Measurements from ENCODE around the gene RPLP1.
A peak's percentile ranks its signal among the peaks of the same experiment; 100 is the strongest.

RPLP1 gene

DNA sequence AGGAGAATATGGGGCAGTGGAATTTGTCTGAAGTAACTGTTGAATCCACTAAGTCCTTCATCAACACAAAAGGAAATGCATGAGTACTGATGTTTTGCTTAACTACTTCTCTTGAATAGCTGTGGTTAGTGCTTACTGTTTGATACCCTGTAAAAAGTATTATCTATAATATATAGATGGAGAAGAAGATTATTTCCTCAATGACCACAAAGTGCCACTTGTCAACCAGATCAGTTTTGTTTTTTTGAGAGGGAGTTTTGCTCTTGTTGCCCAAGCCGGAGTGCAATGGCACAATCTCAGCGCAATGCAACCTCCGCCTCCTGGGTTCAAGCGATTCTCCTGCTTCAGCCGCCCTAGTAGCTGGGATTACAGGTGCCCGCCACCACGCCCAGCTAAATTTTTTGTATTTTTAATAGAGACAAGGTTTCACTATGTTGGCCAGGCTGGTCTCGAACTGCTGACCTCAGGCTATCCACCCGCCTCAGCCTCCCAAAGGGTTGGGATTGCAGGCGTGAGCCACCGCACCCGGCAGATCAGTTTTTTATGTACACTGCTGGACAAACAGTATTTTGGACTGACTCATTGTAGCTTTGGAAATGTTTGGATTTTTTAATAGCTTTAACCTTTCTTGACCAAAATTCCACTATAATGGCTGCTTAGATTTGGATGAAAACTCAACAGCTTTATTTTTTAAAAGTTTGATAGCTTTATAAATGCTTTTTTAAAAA lies 1.5 kb upstream of the RPLP1 start:
- no peak for DNase-seq (ENCODE audit: low read depth)
- TF ChIP-seq, protein P1, sequence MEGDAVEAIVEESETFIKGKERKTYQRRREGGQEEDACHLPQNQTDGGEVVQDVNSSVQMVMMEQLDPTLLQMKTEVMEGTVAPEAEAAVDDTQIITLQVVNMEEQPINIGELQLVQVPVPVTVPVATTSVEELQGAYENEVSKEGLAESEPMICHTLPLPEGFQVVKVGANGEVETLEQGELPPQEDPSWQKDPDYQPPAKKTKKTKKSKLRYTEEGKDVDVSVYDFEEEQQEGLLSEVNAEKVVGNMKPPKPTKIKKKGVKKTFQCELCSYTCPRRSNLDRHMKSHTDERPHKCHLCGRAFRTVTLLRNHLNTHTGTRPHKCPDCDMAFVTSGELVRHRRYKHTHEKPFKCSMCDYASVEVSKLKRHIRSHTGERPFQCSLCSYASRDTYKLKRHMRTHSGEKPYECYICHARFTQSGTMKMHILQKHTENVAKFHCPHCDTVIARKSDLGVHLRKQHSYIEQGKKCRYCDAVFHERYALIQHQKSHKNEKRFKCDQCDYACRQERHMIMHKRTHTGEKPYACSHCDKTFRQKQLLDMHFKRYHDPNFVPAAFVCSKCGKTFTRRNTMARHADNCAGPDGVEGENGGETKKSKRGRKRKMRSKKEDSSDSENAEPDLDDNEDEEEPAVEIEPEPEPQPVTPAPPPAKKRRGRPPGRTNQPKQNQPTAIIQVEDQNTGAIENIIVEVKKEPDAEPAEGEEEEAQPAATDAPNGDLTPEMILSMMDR (IDR thresholded peaks at IDR 0.05; ENCODE audit: low read length, missing control alignments): no peak
- H3K4me3 ChIP-seq (replicated peaks; ENCODE audit: low read depth, low read length): no peak overlapping the region

DNA sequence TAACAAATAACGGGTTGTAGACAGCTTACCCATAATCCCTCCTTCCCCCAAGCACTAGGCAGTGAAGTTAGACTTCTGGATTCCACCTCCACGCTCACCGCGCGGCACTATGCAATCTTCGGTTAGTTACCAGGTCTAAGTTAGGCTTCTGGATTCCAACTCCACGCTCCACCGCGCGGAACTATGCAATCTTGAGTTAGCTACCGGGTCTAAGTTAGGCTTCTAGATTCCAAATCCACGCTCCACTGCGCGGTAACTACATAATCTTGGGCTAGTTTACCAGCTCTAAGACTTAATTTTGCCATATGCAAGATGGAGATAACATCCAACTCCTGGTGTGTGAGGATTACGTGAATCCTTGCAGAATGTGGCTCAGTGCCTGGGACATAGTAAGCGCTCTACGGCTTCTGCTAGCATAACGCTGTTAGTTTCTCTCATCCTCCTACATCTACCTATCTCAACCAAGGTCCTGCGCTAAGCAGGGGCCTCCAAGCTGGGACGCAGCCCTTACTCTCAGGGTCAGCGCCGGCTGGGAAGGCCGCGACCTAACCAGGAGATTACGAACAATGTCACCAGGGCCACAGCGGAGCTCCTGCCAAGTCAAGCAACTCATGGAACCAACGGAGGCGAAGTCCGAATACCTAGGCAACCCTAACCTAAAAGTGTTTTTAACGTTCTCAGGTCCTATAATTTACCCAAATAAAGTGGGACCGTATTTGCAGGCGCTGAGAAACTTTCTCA lies 497 bp upstream of the RPLP1 start:
- peak overlapping the region; percentile 94 for H3K4me3 ChIP-seq (replicated peaks; ENCODE audit: low read depth, low read length)
- DNase-seq (ENCODE audit: low read depth): peak; percentile 57
- TF ChIP-seq, protein P1 (IDR thresholded peaks at IDR 0.05; ENCODE audit: low read length, missing control alignments): no peak

DNA sequence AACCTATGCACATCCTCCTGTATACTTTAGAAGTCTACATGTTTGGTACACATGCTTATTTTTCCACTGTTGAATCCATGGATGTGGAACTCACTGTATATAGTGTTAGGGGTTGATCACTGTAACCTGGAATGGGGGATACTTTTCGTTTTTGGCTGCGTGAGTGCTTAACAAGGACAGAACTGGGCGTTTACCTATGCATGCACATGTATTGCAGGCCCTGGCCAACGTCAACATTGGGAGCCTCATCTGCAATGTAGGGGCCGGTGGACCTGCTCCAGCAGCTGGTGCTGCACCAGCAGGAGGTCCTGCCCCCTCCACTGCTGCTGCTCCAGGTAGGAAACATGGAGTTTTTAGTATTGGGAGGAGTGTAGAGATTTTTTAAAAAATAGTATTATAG lies 2.3 kb downstream of the RPLP1 start:
- no peak for DNase-seq (ENCODE audit: low read depth)
- H3K4me3 ChIP-seq (replicated peaks; ENCODE audit: low read depth, low read length): peak overlapping the region; percentile 94
- TF ChIP-seq, protein P1 (IDR thresholded peaks at IDR 0.05; ENCODE audit: low read length, missing control alignments): no peak

DNA sequence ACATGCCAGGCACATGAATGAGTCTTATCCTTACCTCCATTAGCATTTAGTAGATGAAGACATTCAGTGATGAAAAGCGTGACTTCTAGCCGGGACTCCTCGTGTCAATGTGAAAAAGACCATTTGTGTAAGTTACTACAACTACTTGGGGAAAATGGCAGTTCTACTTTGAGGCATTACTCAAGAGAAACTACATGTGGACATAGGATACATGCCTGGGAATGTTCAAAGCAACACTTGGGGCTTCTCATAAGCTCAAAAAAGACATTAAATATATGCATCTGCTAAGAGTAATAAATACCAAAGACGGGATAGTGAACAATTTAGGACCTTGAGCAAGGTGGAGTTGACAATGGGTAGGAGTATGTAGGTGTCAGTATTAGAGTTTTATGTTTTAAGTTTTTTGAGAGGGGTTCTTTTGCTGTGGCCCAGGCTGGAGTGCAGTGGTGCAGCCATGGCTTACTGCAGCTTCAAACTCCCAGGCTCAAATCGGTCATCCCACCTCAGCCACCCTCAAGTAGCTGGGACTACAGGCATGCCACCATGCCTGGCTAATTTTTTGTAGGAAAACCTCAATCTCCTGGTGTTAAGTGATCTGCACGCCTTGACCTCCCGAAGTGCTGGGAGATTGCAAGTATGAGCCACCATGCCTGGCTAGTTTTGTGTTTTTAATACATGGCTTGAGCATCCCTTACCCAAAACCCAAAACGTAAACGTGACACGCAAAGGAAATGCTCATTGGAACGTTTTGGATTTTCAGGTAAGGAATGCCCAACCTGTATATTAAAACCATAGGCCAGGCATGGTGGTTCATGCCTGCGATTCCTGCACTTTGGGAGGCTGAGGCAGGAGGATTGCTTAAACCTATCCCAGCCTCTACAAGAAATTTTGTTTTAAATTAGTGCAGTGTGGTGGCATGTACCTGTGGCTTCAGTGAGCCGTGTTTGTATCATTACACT lies 3.9 kb downstream of the RPLP1 start:
- DNase-seq (ENCODE audit: low read depth): no peak
- H3K4me3 ChIP-seq (replicated peaks; ENCODE audit: low read depth, low read length): no peak overlapping the region
- TF ChIP-seq, protein P1 (IDR thresholded peaks at IDR 0.05; ENCODE audit: low read length, missing control alignments): no peak

DNA sequence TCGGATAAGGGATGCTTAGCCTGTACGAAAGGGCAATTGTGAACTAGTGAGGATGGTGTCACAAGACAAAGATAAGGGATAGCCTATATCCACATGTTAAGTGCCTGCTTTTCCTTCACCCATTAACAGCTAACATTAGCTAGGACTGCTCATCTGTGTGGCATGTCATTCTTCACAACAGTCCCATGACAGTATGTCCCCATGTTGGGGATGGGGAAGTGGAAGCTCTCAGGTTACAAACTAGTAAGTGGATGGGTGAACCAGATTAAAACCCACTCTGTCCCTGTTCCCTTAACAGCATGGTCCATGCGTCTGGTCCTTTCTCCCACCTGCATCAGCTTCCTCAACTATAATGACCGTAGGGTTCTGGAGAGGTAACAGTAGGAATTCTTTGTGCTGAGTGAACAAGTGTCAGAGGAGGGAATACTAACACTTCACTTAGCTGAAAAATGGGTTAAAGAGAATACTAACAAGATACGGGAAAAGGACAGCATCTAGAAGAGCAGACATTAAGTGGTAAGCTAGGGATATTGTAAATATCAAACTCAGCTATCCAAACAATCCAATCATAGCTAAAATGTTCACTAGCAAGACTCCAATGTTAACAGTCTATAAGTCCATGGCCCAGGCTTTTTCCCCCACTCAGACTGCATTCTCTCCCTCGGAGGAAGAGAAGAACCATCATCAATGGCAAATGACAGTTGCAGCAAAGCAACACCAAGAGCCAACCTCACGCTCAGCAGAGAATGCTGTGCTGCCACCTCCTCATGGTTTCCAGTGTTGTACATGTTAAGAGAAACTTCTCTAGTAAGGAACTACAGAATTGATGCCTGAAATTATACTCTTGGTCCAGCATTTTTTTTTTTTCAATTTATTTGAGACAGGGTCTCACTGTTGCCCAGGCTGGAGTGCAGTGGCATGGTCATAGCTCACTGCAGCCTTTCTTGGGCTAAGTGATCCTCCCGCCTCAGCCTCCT lies 5.0 kb downstream of the RPLP1 start:
- H3K4me3 ChIP-seq (replicated peaks; ENCODE audit: low read depth, low read length): no peak overlapping the region
- DNase-seq (ENCODE audit: low read depth): no peak
- TF ChIP-seq, protein P1 (IDR thresholded peaks at IDR 0.05; ENCODE audit: low read length, missing control alignments): no peak

DNA sequence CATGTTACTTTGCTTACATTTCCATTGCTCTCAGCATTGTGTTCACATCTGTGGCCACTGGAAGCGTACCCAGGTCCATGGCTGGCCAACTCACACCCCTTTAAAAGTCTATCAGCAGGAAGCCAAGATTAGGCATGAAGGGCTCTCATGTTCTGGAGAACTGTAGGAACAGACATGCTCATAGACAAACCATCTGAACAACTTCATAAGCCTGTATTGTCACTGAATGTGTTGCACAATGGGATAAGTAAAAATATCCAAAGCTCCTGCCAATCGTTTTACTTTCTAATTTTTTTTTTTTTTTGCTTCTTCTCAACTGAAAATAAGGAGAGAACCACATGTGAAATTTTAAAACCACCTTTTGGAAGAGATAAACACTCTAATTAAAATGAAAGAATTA lies 6.4 kb downstream of the RPLP1 start:
- no peak for DNase-seq (ENCODE audit: low read depth)
- TF ChIP-seq, protein P1 (IDR thresholded peaks at IDR 0.05; ENCODE audit: low read length, missing control alignments): no peak
- H3K4me3 ChIP-seq (replicated peaks; ENCODE audit: low read depth, low read length): no peak overlapping the region

Measured in fibroblast of pulmonary artery (primary cell).